Activated effector memory CD4-positive, alpha-beta T cell treated with anti-CD3 and anti-CD28 coated beads, Interleukin-2, amount 50 U/mL, for 16 hours (primary cell): ENCODE data around the gene APP.

Experiments
- DNase-seq: peaks from one replicate; pipeline ENCODE4 v3.0.0-alpha.2; 2020

Gene APP

DNA sequence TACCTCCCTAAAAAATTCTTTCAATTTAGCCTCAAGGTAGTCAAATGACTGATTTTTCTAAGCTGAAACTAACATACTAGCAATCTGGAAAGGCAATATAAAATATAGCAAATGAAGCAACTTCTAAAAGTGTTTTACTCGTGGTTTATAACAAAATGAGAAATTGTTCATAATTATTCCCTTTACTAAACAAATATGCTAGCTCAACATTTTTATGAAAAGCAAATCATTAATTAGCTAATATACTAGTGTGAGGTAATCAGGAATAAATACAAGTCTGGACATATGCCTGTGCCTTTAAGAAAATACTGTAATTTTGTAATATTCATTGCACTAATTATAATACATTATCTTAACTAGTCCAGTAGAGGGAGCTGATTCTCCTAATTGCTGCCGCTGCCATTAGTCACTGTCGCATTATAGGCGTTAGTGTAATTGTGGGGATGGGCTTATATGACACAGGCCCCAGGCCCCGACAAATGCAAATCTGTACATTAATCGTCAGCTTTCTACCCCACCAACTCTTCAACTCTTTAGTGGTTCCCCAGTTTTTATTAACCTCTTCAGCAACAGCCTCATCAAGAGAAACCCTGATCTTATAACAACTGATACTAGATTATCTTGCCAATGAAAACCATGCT is 274.9 kb downstream of the APP start:
- no peak for DNase-seq

DNA sequence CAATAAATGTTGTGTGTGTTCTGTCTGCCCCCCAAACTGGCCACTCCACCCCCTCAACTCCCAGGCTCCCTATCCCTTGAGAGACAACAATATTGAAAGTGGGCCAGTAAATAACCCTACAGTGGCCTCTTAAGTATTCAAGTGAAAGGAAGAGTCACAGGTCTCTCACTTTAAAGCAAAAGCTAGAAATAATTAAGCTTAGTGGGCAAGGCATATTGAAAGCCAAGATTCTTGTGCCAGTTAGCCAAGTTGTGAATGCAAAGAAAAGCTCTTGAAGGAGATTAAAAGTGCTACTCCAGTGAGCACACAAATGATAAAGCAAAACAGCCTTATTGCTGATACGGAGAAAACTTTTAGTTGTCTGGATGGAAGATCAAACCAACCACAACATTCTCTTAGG is 277.4 kb downstream of the APP start:
- DNase-seq = no peak

DNA sequence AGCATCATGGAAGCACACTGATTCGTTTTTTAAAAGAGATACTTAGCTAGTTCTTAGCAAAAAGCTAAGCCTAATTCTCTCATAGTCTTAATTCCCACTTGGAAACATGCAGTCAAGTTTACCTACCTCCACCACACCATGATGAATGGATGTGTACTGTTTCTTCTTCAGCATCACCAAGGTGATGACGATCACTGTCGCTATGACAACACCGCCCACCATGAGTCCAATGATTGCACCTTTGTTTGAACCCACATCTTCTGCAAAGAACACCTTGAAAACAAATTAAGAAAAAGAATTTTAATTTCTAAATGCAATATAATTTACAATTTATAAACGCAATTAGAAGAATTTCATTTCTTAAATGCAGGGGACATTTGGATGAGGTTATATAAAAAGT is 279.0 kb downstream of the APP start:
- no peak for DNase-seq

DNA sequence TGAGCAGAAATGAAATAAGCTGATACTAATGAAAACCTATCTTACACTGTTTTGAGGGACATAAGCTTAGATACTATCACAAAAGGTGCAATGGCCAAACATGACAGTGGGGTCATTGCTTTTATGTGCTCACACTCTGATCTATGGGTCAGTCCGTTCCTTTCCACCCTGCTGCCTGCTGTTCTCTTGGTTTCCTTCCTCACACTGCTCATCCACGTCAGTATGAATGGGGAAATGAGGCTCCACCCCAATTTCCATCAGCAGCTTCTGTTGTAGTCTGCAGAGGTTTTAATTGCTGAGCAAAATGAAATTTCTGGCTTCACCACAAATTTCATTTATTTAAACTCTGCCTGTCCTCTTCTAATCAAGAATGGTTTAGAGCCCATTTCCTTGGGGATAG is 280.6 kb downstream of the APP start:
- DNase-seq = no peak

DNA sequence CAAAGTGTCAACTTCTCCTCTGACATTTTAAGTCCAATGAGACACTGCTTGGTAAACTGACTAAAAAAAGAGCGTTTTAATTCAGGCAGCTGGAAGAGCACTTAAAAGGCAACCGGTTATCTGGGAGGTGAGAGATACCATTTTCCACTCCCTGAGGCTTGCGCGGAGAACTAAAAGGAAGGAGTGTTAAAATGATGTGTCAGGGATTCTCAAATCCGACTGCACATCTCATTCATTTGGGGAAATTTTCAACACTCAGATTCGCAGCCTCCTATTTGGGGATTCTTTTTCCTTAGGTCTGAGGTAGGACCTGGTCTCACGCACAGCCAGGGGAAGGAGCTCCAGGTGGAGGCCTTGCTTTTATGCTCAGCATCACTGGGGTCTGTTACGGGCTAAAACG is 281.9 kb downstream of the APP start:
- no peak for DNase-seq

DNA sequence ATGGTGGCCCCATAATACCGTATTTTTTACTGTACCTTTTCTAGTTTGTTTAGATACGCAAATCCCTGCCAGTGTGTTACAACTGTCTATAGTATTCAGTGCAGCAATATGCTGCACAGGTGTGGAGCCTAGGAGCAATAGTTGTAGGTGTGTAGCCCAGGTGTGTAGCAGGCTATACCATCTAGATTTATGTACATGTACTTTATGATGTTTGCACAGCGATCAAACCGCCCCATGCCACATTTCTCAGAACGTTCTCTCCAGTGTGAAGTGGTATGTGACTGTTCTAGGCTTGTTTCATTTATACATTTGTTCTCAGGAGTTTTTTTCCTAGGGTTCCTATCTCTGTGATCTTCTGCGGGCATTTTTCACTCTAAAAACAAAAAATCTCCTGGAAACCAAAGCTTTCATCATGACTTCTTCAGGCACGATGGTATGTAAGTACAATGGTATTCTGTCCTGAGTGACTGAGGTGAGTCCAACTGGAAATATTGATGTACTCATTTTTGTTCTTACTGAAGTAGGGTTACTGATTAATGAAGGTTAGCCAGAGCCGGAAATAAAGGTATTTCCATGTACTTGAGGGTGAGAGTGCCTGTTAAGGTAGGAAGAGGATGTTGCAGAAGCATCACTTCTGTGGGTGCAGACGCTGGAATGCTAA is 282.8 kb downstream of the APP start:
- DNase-seq = no peak

DNA sequence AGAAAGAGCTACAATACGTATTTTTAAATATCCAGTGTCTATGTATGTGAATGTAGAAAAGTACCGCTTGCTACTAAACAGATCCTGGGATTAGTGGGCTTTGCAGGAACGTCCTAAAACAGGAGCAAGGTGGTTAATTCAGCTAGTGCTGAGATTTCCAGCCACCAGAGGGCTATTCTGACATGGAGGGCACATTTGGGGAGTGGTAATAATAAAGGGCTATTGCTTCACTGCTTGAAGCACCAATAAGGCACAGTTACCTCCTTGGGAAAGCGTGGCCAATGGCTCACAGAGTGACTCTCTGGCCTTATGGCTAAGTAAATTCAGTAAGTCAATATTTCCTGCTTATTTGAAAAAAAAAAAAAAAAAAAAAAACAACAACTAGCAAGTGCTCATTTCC is 283.4 kb downstream of the APP start:
- DNase-seq = no peak

DNA sequence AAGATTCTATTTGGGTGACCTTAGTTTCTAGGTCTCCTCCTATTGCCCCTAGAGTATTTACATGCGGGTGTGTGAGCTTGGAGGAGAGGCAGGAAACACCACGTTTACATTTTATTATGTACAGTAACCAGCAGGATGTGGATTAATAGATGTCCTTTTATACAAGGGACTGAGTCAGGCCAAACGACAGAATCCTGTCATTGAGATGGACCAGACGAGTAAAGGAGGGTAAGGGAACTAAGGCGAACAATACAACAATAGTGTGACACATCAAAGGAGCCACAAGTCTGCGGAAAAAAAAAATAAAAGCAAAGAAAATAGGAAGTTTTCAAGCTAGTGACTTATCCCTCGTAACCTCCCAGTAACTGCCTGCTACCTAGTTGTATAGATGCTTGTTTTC is 284.7 kb downstream of the APP start:
- no peak for DNase-seq

DNA sequence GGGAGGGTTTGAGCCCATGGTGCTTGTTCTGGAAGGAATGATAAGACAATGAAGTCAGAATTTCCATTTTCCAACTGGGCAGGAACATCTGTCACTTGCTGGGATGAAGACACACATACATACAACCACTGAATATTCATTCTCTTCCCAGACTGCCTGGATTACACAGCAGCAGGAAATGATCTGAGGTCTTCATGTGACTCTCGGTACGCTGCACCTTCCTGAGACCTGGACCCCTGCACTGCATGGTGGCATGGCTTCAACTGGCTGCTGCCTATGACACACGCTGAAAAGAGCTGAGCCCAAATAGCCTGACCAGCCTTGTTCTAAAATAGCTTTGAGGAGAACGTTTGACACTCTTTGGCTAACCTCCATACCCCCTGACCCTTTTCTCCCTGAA is 285.2 kb downstream of the APP start:
- DNase-seq = no peak

DNA sequence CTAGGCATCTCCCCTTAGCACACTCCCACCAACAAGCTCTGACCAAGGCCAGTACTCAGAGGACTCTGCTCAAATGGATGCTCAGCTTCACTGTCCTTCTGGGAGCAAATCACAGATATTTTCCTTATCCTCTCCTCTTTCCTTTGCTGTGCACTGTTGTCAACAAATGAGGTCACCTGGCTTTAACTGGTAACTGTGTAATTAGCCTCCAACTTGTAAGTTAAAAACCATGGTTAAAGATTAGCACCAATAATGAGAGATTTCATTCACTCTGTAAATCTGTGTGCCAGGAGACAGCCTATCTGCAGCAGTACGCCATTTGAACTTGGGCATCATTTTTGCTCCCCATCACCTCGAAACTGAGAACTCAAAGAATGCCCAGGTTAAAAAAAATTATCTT is 286.3 kb downstream of the APP start:
- no peak for DNase-seq

DNA sequence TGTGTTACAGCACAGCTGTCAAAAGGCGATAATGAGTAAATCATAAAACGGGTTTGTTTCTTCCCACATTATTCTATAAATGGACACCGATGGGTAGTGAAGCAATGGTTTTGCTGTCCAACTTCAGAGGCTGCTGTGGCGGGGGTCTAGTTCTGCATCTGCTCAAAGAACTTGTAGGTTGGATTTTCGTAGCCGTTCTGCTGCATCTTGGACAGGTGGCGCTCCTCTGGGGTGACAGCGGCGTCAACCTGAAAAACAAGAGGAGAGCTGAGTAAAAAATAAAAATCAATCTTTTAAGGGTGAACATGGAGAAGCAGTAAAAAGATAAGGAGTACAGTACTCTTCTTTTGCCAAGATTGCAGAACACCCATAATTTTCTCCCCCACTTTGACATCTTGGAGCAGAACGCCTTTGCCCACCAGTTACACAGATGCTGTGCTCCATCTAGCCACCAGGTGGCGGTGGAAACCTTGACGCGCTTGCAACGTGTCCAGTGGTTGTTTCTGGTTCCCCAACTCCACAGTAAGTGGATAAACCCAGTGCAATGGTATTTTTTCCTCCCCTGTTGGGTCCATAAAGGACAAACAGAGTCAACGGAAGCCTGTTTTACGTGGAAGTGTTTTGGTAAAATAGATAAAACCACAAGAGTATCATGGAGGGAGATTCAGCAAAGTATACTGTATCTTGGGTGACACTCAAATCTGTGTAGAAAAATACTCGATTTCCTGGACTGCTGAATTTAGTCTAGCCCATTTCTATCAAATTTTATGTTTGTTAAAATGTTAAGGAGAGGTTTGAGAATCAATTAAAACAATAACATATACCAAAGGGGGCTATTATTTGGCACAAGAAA is 288.8 kb downstream of the APP start:
- peak; percentile 82 for DNase-seq

DNA sequence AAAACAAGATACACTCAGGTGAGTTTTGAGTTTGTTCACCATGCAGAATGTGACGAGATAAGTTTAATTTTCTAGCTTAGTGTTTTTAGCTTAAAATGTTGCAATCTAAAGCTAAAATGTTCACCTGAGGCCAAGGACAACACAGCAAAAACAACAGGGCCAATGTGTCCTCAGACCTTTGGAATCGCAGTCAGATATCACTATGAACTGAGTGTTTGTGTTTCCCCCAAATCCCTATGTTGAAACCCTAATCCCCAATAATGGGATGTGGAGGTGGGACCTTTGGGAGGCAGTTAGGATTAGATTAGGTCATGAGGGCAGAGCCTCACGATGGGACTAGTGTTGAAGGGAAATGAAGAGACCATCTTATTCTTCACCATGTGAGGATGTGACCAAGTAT is 291.4 kb downstream of the APP start:
- DNase-seq = no peak

DNA sequence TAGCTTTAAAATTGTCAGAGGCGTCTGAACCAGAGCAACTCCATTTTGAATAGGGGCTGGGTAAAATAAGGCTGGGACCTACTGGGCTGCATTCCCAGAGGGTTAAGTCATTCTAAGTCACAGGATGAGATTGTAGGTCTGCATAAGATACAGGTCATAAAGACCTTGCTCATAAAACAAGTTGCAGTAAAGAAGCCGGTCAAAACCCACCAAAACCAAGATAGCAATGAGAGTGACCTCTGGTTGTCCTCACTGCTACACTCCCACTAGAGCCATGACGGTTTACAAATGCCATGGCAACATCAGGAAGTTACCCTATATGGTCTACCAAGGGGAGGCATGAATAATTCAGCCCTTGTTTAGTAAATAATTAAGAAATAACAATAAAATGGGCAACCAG is 292.2 kb downstream of the APP start:
- no peak for DNase-seq

DNA sequence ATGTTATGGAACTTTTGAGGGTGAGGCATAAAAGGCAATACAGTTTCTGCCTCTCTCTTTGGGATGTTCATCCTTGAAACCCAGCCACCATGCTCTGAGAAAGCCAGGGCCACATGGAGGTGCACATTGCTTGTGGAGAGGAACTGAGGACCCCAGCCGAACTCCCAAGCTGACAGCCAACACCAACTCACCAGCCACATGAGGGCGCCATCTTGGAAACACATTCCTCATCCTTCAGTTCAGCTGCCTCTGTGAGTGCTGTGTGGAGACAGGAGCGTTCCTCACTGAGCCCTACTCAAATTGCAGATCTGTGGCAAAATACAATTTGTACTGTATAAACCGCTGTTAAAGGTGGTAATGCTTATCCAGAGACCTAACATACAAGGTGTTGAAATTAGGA is 298.3 kb downstream of the APP start:
- DNase-seq = no peak

DNA sequence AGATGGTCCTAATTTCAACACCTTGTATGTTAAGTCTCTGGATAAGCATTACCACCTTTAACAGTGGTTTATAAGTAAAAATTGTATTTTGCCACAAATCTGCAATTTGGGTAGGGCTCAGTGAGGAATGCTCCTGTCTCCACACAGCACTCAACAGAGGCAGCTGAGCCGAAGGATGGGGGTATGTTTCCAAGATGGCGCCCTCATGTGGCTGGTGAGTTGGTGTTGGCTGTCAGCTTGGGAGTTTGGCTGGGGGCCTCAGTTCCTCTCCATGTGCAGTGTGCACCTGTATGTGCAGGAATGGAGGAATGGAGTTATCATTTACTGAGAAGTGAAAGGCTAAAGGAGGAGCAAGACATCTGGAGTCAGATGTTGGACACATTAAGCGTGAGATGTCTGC is 299.0 kb downstream of the APP start:
- no peak for DNase-seq

DNA sequence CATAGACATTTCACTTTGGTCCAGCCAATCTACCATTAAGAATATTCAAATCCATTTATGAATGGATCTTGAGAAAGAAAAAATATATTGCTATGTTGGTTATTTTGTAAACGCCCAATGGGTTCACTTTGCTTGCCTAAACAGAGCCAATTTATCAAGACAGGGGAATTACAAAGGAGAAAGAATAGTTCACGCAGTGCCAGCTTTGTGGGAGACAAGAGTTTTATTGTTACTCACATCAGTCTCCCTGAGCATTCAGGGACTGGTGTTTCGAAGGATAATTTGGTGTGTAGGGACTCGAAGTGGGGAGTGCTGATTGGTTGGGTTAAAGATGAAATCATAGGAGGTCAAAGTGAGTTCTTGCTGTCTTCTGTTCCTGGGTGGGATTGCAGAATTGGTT is 300.5 kb downstream of the APP start:
- DNase-seq = no peak

DNA sequence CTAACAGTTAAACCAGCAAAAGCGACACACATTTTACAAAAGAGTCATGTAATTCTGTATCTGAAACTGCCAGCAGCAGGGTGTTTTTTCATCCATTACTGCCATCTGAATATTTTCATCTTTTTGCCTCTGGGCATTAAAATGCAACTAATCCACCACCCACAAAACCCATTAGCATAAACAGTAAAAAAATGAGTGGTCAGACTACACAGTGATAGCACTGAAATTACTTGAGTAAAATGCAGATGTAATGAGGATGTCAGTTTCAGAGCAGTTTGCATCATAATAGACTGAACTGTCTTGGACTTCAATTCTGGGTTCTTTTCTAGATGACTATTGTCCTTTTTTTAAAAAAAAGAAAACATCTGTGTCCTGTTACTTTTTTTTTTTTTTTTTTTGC is 303.5 kb downstream of the APP start:
- DNase-seq = no peak

DNA sequence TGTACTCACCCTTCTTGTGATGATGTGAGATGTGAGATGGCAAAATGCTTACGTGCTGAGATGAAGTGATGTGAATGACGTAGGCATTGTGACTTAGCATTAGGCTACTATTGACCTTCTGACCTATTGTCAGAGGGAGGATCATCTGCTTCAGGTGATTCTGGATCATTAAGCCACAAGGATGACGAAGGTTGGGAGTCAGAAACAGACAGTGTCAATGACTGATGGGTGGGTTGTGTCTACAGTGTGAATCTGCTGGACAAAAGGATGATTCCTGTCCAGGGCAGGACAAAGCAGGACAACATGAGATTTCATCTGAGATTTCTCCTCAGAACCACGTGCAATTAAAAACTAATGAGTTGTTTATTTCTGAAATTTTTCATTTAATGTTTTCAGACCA is 306.8 kb downstream of the APP start:
- DNase-seq = no peak

DNA sequence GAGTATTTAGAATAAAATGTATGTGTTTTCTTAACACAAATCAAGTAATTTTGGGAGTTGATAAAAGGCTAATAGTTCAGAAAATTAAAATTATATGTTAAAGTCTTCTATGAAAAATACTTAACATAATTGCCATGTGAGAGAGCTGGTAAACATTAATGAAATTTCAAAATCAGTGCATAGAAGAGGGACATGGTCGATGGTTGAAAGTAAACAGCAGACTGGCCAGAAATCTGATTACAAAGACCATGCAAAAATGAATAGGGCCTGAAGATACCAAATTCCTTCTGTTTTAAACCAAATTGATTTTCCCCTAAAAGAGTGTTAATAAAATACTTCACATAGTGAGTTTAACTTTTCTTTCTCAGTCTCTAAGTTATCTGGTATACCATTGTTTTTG is 307.5 kb downstream of the APP start:
- DNase-seq = no peak

DNA sequence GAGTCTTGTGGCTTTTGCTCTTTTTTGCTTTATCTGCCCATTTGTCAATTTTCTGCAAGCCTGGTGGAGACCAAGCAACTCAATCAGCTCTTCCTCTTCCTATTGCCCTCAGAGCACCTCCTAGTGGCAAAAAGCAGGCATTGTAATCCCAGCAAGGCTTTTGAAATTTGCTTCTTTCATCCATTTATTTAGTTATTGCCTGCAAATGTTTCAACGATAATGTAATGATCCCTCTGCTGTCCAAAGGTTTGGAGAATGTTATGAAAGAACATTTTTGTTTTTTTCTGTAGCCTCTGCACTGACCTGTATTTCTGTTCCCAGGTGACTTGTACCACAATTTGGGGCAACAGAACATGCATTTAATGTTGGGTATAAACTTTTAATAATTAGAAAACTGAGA is 308.0 kb downstream of the APP start:
- no peak for DNase-seq

DNA sequence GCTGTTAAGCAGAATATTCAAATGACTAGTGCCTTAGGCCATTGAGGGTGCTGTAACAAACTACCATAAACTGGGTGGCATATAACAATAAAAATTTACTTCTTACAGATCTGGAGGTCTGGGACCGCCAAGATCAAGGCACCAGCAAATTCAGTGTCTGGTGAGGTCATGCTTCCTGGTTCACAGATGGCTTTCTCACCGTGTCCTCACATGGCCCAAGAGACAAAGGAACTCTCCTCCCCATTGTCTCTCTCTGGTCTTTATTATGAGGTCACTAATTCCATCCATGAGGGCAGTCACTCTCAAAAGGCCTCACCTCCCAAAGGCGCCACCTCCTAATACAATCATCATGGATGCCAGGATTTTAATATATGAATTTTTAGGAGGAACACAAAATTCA is 308.5 kb downstream of the APP start:
- DNase-seq = no peak

DNA sequence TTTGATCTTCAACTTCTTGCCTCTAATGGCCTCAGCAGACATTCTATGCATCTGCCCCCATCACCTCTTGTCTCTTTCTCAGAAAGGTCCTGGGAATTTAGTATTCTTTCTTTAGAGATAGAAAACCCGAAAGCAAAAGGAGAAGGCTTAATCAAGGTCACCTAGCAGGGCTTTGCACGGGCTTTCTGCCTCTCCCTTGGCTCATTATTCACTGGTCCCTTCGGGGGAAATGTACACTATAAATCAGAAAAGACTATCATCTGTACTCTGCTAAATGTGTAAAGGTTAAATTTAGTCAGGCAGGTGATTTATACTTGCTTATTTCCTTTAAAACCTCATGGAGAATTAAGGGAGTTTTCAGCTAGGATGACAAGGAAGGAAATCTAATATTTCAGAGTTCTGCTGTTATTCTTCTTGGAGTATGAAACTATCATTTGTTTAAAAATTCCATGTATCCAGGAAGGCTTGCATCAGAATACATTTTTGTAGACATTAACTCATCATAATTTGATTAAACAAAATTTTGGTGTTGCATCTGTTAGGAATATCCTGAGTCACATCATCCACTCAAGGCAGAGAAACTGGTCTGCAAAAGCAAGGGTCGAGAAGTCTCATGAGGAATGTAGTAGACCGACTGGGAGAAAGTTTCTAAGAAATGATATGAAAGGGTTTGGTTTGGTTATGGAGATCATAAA is 311.2 kb downstream of the APP start:
- no peak for DNase-seq

DNA sequence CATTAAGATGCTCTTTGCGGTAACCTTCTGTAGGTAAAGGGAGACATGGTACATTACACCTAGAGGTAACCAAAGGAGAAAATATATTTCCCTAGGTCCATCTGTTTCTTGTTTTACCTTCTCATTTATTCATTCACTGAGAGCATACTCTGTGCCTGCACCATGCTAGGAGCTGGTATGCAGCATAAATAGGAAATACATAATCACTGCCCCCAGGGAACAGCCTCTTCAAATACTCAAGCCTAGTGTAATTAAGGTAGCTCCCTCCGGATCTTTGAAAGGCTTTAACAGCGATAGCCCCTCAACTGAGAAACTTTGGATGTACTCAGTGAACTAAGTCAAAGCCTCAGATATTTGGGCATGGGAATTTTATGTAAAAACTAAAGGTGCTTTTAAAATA is 312.2 kb downstream of the APP start:
- no peak for DNase-seq
